H1 (cell line): Measurements from ENCODE around the gene IRAK4. TPM values are rescaled to one million over a fixed set of nuclear protein-coding genes. Genes with fewer than 3 reads are reported as not detected.

Source experiments
- CTCF ChIA-PET: fragments of 300-600 bp; sonication (Branson Sonifier 250); formaldehyde crosslinking; loops from one replicate; lab custom pipeline; 2021; ENCODE audit not compliant: partially characterized antibody; lab: Charles Lee
- POLR2A ChIA-PET: fragments of 300-600 bp; sonication (Branson Sonifier 250); formaldehyde crosslinking; loops from one replicate; lab custom pipeline; 2021; ENCODE audit warnings: inconsistent platforms; ENCODE audit not compliant: partially characterized antibody; lab: Charles Lee
- DNase-seq, 2 experiments: peaks; one replicate each; pipeline versions ENCODE4 v3.0.0 to v3.0.0-alpha.2; 2010 to 2022; ENCODE audit warnings: low spot score in 2 of 2, low read depth in 1 of 2, mixed read lengths in 1 of 2
- FAIRE-seq: peaks from 2 replicates; lab custom pipeline; 2011; peaks lifted over from hg19 to GRCh38; lab: Jason Lieb, UNC
- H2AFZ ChIP-seq: 2 replicates; pipeline ENCODE4 v1.8.1; 2012; ENCODE audit warnings: low read length, inconsistent platforms
- H2AK5ac ChIP-seq: 2 replicates; pipeline ENCODE4 v1.6.1; 2013; ENCODE audit warnings: low read depth, low read length
- H2BK120ac ChIP-seq: replicated peaks from 2 replicates; pipeline ENCODE3; 2013; ENCODE audit warnings: low read depth, low read length, inconsistent platforms
- H2BK12ac ChIP-seq: 2 replicates; pipeline ENCODE4 v1.6.1; 2013; ENCODE audit warnings: low read depth, low read length
- H2BK15ac ChIP-seq: 2 replicates; pipeline ENCODE4 v1.6.1; 2013; ENCODE audit warnings: low read length
- H2BK20ac ChIP-seq: 2 replicates; pipeline ENCODE4 v1.6.1; 2013; ENCODE audit warnings: low read length
- H2BK5ac ChIP-seq: 2 replicates; pipeline ENCODE4 v1.6.1; 2013; ENCODE audit warnings: low read depth, low read length
- H3K14ac ChIP-seq: 2 replicates; pipeline ENCODE4 v1.6.1; 2013; ENCODE audit warnings: inconsistent platforms; ENCODE audit not compliant: insufficient read length
- H3K18ac ChIP-seq: 2 replicates; pipeline ENCODE4 v1.6.1; 2013; ENCODE audit warnings: low read length; ENCODE audit errors: extremely low read depth
- H3K23ac ChIP-seq: 2 replicates; pipeline ENCODE4 v1.6.1; 2013; ENCODE audit warnings: inconsistent platforms; ENCODE audit not compliant: insufficient read length
- H3K23me2 ChIP-seq: 2 replicates; pipeline ENCODE4 v1.6.1; 2013; ENCODE audit warnings: low read depth, low read length
- H3K27ac ChIP-seq: 2 replicates; pipeline ENCODE4 v1.6.1; 2011; ENCODE audit warnings: low read depth, low read length, inconsistent platforms
- H3K27me3 ChIP-seq, 4 experiments: replicated peaks in 1 of 4; 1 replicate in 1 of 4; 2 replicates in 3 of 4; pipeline versions ENCODE4 v1.6.1 to v1.8.1; 2011 to 2013; ENCODE audit warnings: low read length in 3 of 4, mild to moderate bottlenecking in 3 of 4, inconsistent platforms in 2 of 4, mixed read lengths in 2 of 4, moderate library complexity in 1 of 4; ENCODE audit not compliant: control insufficient read depth in 3 of 4, insufficient read depth in 3 of 4; ENCODE audit errors: extremely low read depth in 1 of 4
- H3K36me3 ChIP-seq, 4 experiments: 2 replicates each; pipeline versions ENCODE4 v1.6.1 to v1.8.1; 2011 to 2013; ENCODE audit warnings: mild to moderate bottlenecking in 4 of 4, low read length in 3 of 4, moderate library complexity in 2 of 4, control low read depth in 1 of 4, inconsistent platforms in 1 of 4; ENCODE audit not compliant: insufficient read depth in 4 of 4, control insufficient read depth in 2 of 4
- H3K4ac ChIP-seq: replicated peaks from 2 replicates; pipeline ENCODE3; 2013; ENCODE audit warnings: low read length, low read depth, mixed read lengths, inconsistent platforms; ENCODE audit not compliant: insufficient read length
- H3K4me1 ChIP-seq, 4 experiments: replicated peaks in 1 of 4; 1 replicate in 1 of 4; 2 replicates in 3 of 4; pipeline versions ENCODE4 v1.6.1 to v1.8.1; 2011 to 2013; ENCODE audit warnings: low read length in 3 of 4, inconsistent platforms in 2 of 4, mixed read lengths in 1 of 4; ENCODE audit not compliant: insufficient read depth in 4 of 4, control insufficient read depth in 3 of 4
- H3K4me2 ChIP-seq, 2 experiments: 2 replicates each; pipeline versions ENCODE4 v1.6.1 to v1.8.1; 2011 to 2013; ENCODE audit warnings: low read depth in 2 of 2, low read length in 2 of 2, control low read depth in 1 of 2, inconsistent platforms in 1 of 2, mild to moderate bottlenecking in 1 of 2; ENCODE audit not compliant: insufficient read depth in 1 of 2
- H3K4me3 ChIP-seq, 4 experiments: fragments of 200-600, 300-600 bp in 1 of 4; sonication (generic), shearing (Covaris generic), sonication (Bioruptor Twin) in 1 of 4; 2 replicates each; pipeline versions ENCODE4 v1.5.1 to v1.8.1; 2011 to 2016; ENCODE audit warnings: low read length in 4 of 4, low read depth in 3 of 4, control low read depth in 2 of 4, inconsistent platforms in 2 of 4, mild to moderate bottlenecking in 2 of 4, mixed read lengths in 1 of 4, moderate library complexity in 1 of 4; ENCODE audit not compliant: insufficient read depth in 2 of 4; ENCODE audit errors: extremely low read depth in 1 of 4
- H3K56ac ChIP-seq: replicated peaks from 2 replicates; pipeline ENCODE3; 2013; ENCODE audit warnings: low read depth, mild to moderate bottlenecking, mixed read lengths, low read length, inconsistent platforms; ENCODE audit not compliant: insufficient read length
- H3K79me1 ChIP-seq: 2 replicates; pipeline ENCODE4 v1.6.1; 2013; ENCODE audit warnings: low read depth, low read length, control low read depth
- H3K79me2 ChIP-seq, 2 experiments: 2 replicates each; pipeline versions ENCODE4 v1.6.1 to v1.8.1; 2012 to 2013; ENCODE audit warnings: low read length in 2 of 2, mild to moderate bottlenecking in 2 of 2, inconsistent platforms in 1 of 2; ENCODE audit not compliant: insufficient read depth in 2 of 2, control insufficient read depth in 1 of 2
- H3K9ac ChIP-seq, 4 experiments: replicated peaks in 1 of 4; 1 replicate in 1 of 4; 2 replicates in 3 of 4; pipeline versions ENCODE4 v1.6.1 to v1.8.1; 2011 to 2013; ENCODE audit warnings: low read depth in 3 of 4, low read length in 3 of 4, control low read depth in 2 of 4, mild to moderate bottlenecking in 2 of 4, moderate library complexity in 2 of 4, inconsistent platforms in 1 of 4; ENCODE audit errors: extremely low read depth in 1 of 4
- H3K9me3 ChIP-seq, 2 experiments: 2 replicates each; pipeline versions ENCODE4 v1.6.1 to v1.8.1; 2012 to 2013; ENCODE audit warnings: mild to moderate bottlenecking in 2 of 2, moderate library complexity in 2 of 2, control low read depth in 1 of 2, inconsistent platforms in 1 of 2, low read depth in 1 of 2, low read length in 1 of 2, mixed read lengths in 1 of 2; ENCODE audit not compliant: insufficient read depth in 2 of 2
- H4K20me1 ChIP-seq, 2 experiments: replicated peaks in 1 of 2; 2 replicates each; pipeline versions ENCODE3 to v1.8.1; 2011 to 2013; ENCODE audit warnings: inconsistent platforms in 2 of 2, low read length in 2 of 2, mild to moderate bottlenecking in 1 of 2; ENCODE audit not compliant: insufficient read depth in 2 of 2, control insufficient read depth in 1 of 2
- H4K5ac ChIP-seq: 2 replicates; pipeline ENCODE4 v1.6.1; 2013; ENCODE audit warnings: low read length, low read depth, mixed read lengths, inconsistent platforms; ENCODE audit not compliant: insufficient read length
- H4K8ac ChIP-seq: 2 replicates; pipeline ENCODE4 v1.8.0; 2013; ENCODE audit warnings: mild to moderate bottlenecking, moderate library complexity, low read length, inconsistent platforms; ENCODE audit not compliant: insufficient read depth; ENCODE audit errors: extremely low read depth
- H4K91ac ChIP-seq: replicated peaks from 2 replicates; pipeline ENCODE3; 2013; ENCODE audit warnings: low read length, mixed read lengths, inconsistent platforms; ENCODE audit not compliant: insufficient read length
- BCL11A ChIP-seq, 2 experiments: IDR thresholded peaks; one replicate each; pipeline ENCODE4 v1.6.1; 2011; ENCODE audit warnings: low read depth in 2 of 2, low read length in 2 of 2, mild to moderate bottlenecking in 2 of 2
- CHD2 ChIP-seq: IDR thresholded peaks from 2 replicates; pipeline ENCODE4 v1.6.1; 2012; ENCODE audit warnings: low read length, improper control_type of control experiment
- EP300 ChIP-seq, 2 experiments: IDR thresholded peaks; 1 replicate in 1 of 2; 2 replicates in 1 of 2; pipeline ENCODE4 v1.6.1; 2011 to 2012; ENCODE audit warnings: low read depth in 2 of 2, low read length in 2 of 2, mild to moderate bottlenecking in 2 of 2, borderline replicate concordance in 1 of 2, inconsistent platforms in 1 of 2, moderate library complexity in 1 of 2
- GTF2F1 ChIP-seq: IDR thresholded peaks from 2 replicates; pipeline ENCODE4 v1.6.1; 2012; ENCODE audit warnings: low read depth, low read length, improper control_type of control experiment, borderline replicate concordance
- NRF1 ChIP-seq: IDR thresholded peaks from 2 replicates; pipeline ENCODE4 v1.6.1; 2011; ENCODE audit warnings: mild to moderate bottlenecking, low read depth, low read length, improper control_type of control experiment
- RBBP5 ChIP-seq: IDR thresholded peaks from 2 replicates; pipeline ENCODE4 v1.7.1; 2012; ENCODE audit warnings: low read depth, mild to moderate bottlenecking, inconsistent platforms, low read length, moderate library complexity, borderline replicate concordance
- SIRT6 ChIP-seq: IDR thresholded peaks from one replicate; pipeline ENCODE4 v1.7.1; 2012; ENCODE audit warnings: low read length, inconsistent platforms
- SP4 ChIP-seq: IDR thresholded peaks from 2 replicates; pipeline ENCODE4 v1.6.1; 2012; ENCODE audit warnings: low read length, inconsistent platforms
- SRF ChIP-seq: IDR thresholded peaks from 2 replicates; pipeline ENCODE4 v1.6.1; 2011; ENCODE audit warnings: mild to moderate bottlenecking, low read depth, low read length, moderate library complexity
- YY1 ChIP-seq: IDR thresholded peaks from 2 replicates; pipeline ENCODE4 v1.6.1; 2011; ENCODE audit warnings: low read depth, mild to moderate bottlenecking, low read length
- WGBS, 2 experiments: shearing (Covaris generic) in 1 of 2; methylation state at CpG; one replicate each; pipeline versions ENCODE4 v1.1.6 to v1.1.7; 2013 to 2015; ENCODE audit warnings: low lambda C conversion rate in 2 of 2, mixed read lengths in 2 of 2, inconsistent platforms in 1 of 2, low coverage in 1 of 2, missing lambda C conversion rate in 1 of 2; ENCODE audit not compliant: insufficient replicate concordance in 2 of 2, insufficient coverage in 1 of 2, insufficient read length in 1 of 2; ENCODE audit errors: extremely low coverage in 1 of 2, missing lambda C conversion rate in 1 of 2; 5-methylcytosine and 5-hydroxymethylcytosine counted together
- polyA plus RNA-seq, 7 experiments: library from polyadenylated mRNA; depleted of rRNA in 3 of 7; stranded (reverse) in 5 of 7; unstranded in 2 of 7; fragments of >200 nt in 5 of 7; fragments of 200-250 nt in 2 of 7; gene quantifications; 1 replicate in 5 of 7; 2 replicates in 1 of 7; 4 replicates in 1 of 7; pipeline versions ENCODE4 v1.2.1 to v1.2.3, GENCODE V29; 2011 to 2013; ENCODE audit warnings: missing spikeins in 2 of 7, mixed read lengths in 2 of 7
- total RNA-seq: library from RNA; stranded (reverse); fragmentation: NEBNext Ultra II Directional; extraction: Animal tissue kit (Norgen Biotek cat#: 25700); gene quantifications from 2 replicates; pipeline ENCODE4 v1.2.1, GENCODE V29; 2021
- TF ChIP-seq, protein P1 (sequence below): IDR thresholded peaks from 2 replicates; pipeline ENCODE4 v1.6.1; 2012; ENCODE audit warnings: inconsistent platforms

IRAK4 gene
- total and polyA plus RNA-seq, 2 of the 8 experiments (the other 6 are each of a cell fraction or from before 2014, with no cell fraction given): 2.3 to 7.7 TPM

- ChIA-PET CTCF (interaction anchor here (1.0 to 1.4 kb wide), 2 partner anchors 58 to 335 kb away, joined by 3 to 6 read pairs; no protein-coding TSS in a partner anchor), POLR2A (interaction anchor here (0.8 to 2.9 kb wide), 2 partner anchors 9 to 19 kb away, joined by 3 to 15 read pairs; partner anchors contain the start of gene TWF1)
- no peak for TF ChIP-seq BCL11A (IDR thresholded peaks at IDR 0.05; ENCODE audit: low read depth in 2 of 2, low read length in 2 of 2)
- no peak for TF ChIP-seq CHD2
- no peak for TF ChIP-seq RBBP5
- TF ChIP-seq SP4: no peak
- TF ChIP-seq, protein P1, sequence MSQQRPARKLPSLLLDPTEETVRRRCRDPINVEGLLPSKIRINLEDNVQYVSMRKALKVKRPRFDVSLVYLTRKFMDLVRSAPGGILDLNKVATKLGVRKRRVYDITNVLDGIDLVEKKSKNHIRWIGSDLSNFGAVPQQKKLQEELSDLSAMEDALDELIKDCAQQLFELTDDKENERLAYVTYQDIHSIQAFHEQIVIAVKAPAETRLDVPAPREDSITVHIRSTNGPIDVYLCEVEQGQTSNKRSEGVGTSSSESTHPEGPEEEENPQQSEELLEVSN: no peak
- no peak for TF ChIP-seq SRF
- TF ChIP-seq SIRT6: no peak
- TF ChIP-seq EP300 (IDR thresholded peaks at IDR 0.05; ENCODE audit: borderline replicate concordance in 1 of 2, low read depth in 2 of 2, low read length in 2 of 2): no peak
- no peak for TF ChIP-seq GTF2F1
- no peak for TF ChIP-seq YY1
- no peak for TF ChIP-seq NRF1
Observed at GRCh38 chr12:43824207-43824775, 65.5 kb downstream of the IRAK4 start.

More at GRCh38 chr12:43824207-43824775, 65.5 kb downstream of the IRAK4 start:
- DNase-seq (no peak), FAIRE-seq (no peak)
- Histone ChIP-seq H3K18ac (no peak overlapping the region), H3K14ac (no peak overlapping the region), H2BK15ac (no peak overlapping the region), H3K36me3 (no peaks in the 10 kb centered on the region), H3K4me1 (no peaks in the 10 kb centered on the region), H3K4ac (no peak overlapping the region), H3K79me2 (no peaks in the 10 kb centered on the region), H3K27me3 (no peaks in the 10 kb centered on the region), H3K79me1 (no peaks in the 10 kb centered on the region), H3K9me3 (no peaks in the 10 kb centered on the region), H4K91ac (no peak overlapping the region), H3K4me2 (no peak overlapping the region), H3K9ac (no peak overlapping the region), H2BK12ac (peak overlapping the region; percentile 92; the same call in 1 of the 2 replicates), H4K5ac (no peak overlapping the region), H3K23ac (no peak overlapping the region), H2BK20ac (peak overlapping the region; percentile 93; the same call in 1 of the 2 replicates), H2AFZ (no peak overlapping the region), H2BK120ac (no peak overlapping the region), H2BK5ac (peak overlapping the region; percentile 60; the same call in 1 of the 2 replicates), H3K56ac (no peak overlapping the region), H3K23me2 (no peaks in the 10 kb centered on the region), H4K20me1 (no peaks in the 10 kb centered on the region), H3K27ac (no peak overlapping the region), H3K4me3 (no peak overlapping the region), H4K8ac (no peak overlapping the region), H2AK5ac (no peak overlapping the region)
- 83% methylated on average over 8 of the region's 8 CpGs; no CpG with 5 or more reads in 1 of the 2 experiments for WGBS, 2 experiments
